ENCODE results near the gene MUC21. TPM values are rescaled to one million over a fixed set of nuclear protein-coding genes. Genes with fewer than 3 reads are reported as not detected.
A peak's percentile ranks its signal among the peaks of the same experiment; 100 is the strongest.
"Not testable (repeated sequence)": the region's sequence is repeated elsewhere in the genome, so short reads cannot be mapped to it uniquely, and the experiment has no call there.

Gene MUC21
- polyA plus RNA-seq, 1 donor from 2014 or later, result not detected

- peaks cover 26% of the 10 kb centered on the region for H3K27me3 Mint-ChIP-seq
- H3K27ac Mint-ChIP-seq, result no peak overlapping the region
- peaks cover 4 to 12% (median 6%) of the 10 kb centered on the region in 3 donors for H3K4me1 Mint-ChIP-seq
- no peak overlapping the region for H3K4me3 Mint-ChIP-seq
- peaks cover 1% of the 10 kb centered on the region for H3K36me3 Mint-ChIP-seq
- H3K9me3 Mint-ChIP-seq, result no peaks in the 10 kb centered on the region
These were observed 2.0 kb downstream of the MUC21 start for GRCh38 chr6:30985490-30985889.

- Mint-ChIP-seq H3K4me3 (no peak overlapping the region), H3K27me3 (peaks cover 15% of the 10 kb centered on the region), H3K4me1 (peaks cover 4 to 10% (median 10%) of the 10 kb centered on the region in 3 donors), H3K36me3 (peaks cover 1% of the 10 kb centered on the region), H3K9me3 (no peaks in the 10 kb centered on the region), H3K27ac (no peak overlapping the region)
These were observed 3.8 kb downstream of the MUC21 start for GRCh38 chr6:30987304-30987703.

- H3K9me3 Mint-ChIP-seq, result no peaks in the 10 kb centered on the region
- H3K27ac Mint-ChIP-seq, result peak overlapping the region in 1 of 3 donors; percentile 19
- H3K4me1 Mint-ChIP-seq, result peaks cover 3 to 10% (median 7%) of the 10 kb centered on the region in 3 donors
- no peak overlapping the region for H3K4me3 Mint-ChIP-seq
- H3K27me3 Mint-ChIP-seq, result peaks cover 8% of the 10 kb centered on the region
- H3K36me3 Mint-ChIP-seq, result no peaks in the 10 kb centered on the region
These were observed 4.8 kb downstream of the MUC21 start for GRCh38 chr6:30988209-30988825.

- H3K4me1 Mint-ChIP-seq, result peaks cover 3 to 10% (median 7%) of the 10 kb centered on the region in 3 donors
- no peak overlapping the region for H3K27ac Mint-ChIP-seq
These were observed 7.0 kb downstream of the MUC21 start for GRCh38 chr6:30990422-30991086.

GRCh38 chr6:30991891-30992290 lies 8.4 kb downstream of the MUC21 start:
- no peak overlapping the region for H3K27ac Mint-ChIP-seq
- peaks cover 1% of the 10 kb centered on the region for H3K27me3 Mint-ChIP-seq
- no peaks in the 10 kb centered on the region for H3K36me3 Mint-ChIP-seq
- no peak overlapping the region for H3K4me3 Mint-ChIP-seq
- H3K4me1 Mint-ChIP-seq, result peaks cover 3 to 10% (median 7%) of the 10 kb centered on the region in 3 donors
- H3K9me3 Mint-ChIP-seq, result peaks cover 0 to 2% (median 0%) of the 10 kb centered on the region in 3 donors

More at GRCh38 chr6:30990422-30991086, 7.0 kb downstream of the MUC21 start:
- H3K4me3 Mint-ChIP-seq, result peak overlapping the region in 2 of 4 donors; percentile 41 to 43
- no peaks in the 10 kb centered on the region for H3K36me3 Mint-ChIP-seq
- peaks cover 0 to 2% (median 0%) of the 10 kb centered on the region in 3 donors for H3K9me3 Mint-ChIP-seq
- peaks cover 1% of the 10 kb centered on the region for H3K27me3 Mint-ChIP-seq

- Mint-ChIP-seq H3K36me3 (no peaks in the 10 kb centered on the region), H3K27ac (no peak overlapping the region), H3K4me1 (no peaks in the 10 kb centered on the region), H3K27me3 (peaks cover 4% of the 10 kb centered on the region), H3K9me3 (peaks cover 0 to 2% (median 1%) of the 10 kb centered on the region in 3 donors), H3K4me3 (no peak overlapping the region)
These were observed 13.8 kb downstream of the MUC21 start for GRCh38 chr6:30997301-30997700.

GRCh38 chr6:30998785-30999184 lies 15.3 kb downstream of the MUC21 start:
- H3K27me3 Mint-ChIP-seq, result peaks cover 4% of the 10 kb centered on the region
- no peak overlapping the region for H3K4me3 Mint-ChIP-seq
- H3K9me3 Mint-ChIP-seq, result peaks cover 0 to 2% (median 1%) of the 10 kb centered on the region in 3 donors
- H3K27ac Mint-ChIP-seq, result no peak overlapping the region
- no peaks in the 10 kb centered on the region for H3K36me3 Mint-ChIP-seq
- H3K4me1 Mint-ChIP-seq, result peaks cover 0 to 5% (median 0%) of the 10 kb centered on the region in 3 donors

- H3K27me3 Mint-ChIP-seq, H3K27ac Mint-ChIP-seq, H3K9me3 Mint-ChIP-seq, H3K36me3 Mint-ChIP-seq, H3K4me3 Mint-ChIP-seq, H3K4me1 Mint-ChIP-seq: not testable (repeated sequence)
These were observed 16.7 kb downstream of the MUC21 start for GRCh38 chr6:31000067-31000860.

- Mint-ChIP-seq H3K27ac (no peak overlapping the region), H3K27me3 (peaks cover 3% of the 10 kb centered on the region), H3K36me3 (no peaks in the 10 kb centered on the region), H3K4me1 (peaks cover 0 to 5% (median 3%) of the 10 kb centered on the region in 3 donors), H3K4me3 (no peak overlapping the region), H3K9me3 (peaks cover 0 to 1% (median 0%) of the 10 kb centered on the region in 3 donors)
These were observed 17.9 kb downstream of the MUC21 start for GRCh38 chr6:31001281-31001888.

- Mint-ChIP-seq H3K9me3 (peaks cover 0 to 1% (median 0%) of the 10 kb centered on the region in 3 donors), H3K4me1 (peaks cover 0 to 5% (median 3%) of the 10 kb centered on the region in 3 donors), H3K27me3 (peaks cover 5% of the 10 kb centered on the region), H3K36me3 (no peaks in the 10 kb centered on the region), H3K4me3 (no peak overlapping the region), H3K27ac (no peak overlapping the region)
These were observed 19.0 kb downstream of the MUC21 start for GRCh38 chr6:31002471-31002870.

- peaks cover 12% of the 10 kb centered on the region for H3K27me3 Mint-ChIP-seq
- H3K4me1 Mint-ChIP-seq, result peaks cover 0 to 5% (median 3%) of the 10 kb centered on the region in 3 donors
- no peak overlapping the region for H3K4me3 Mint-ChIP-seq
- H3K36me3 Mint-ChIP-seq, result no peaks in the 10 kb centered on the region
- H3K9me3 Mint-ChIP-seq, result peaks cover 0 to 1% (median 0%) of the 10 kb centered on the region in 3 donors
- no peak overlapping the region for H3K27ac Mint-ChIP-seq
These were observed 21.3 kb downstream of the MUC21 start for GRCh38 chr6:31004794-31005193.

- Mint-ChIP-seq H3K36me3 (no peaks in the 10 kb centered on the region), H3K27ac (no peak overlapping the region), H3K4me3 (no peak overlapping the region), H3K9me3 (no peaks in the 10 kb centered on the region), H3K4me1 (peaks cover 0 to 5% (median 3%) of the 10 kb centered on the region in 3 donors), H3K27me3 (peaks cover 13% of the 10 kb centered on the region)
These were observed 21.9 kb downstream of the MUC21 start for GRCh38 chr6:31005249-31006020.

- peaks cover 0 to 2% (median 0%) of the 10 kb centered on the region in 3 donors for H3K9me3 Mint-ChIP-seq
- H3K4me1 Mint-ChIP-seq, result peaks cover 0 to 4% (median 3%) of the 10 kb centered on the region in 3 donors
- H3K36me3 Mint-ChIP-seq, result peaks cover 2% of the 10 kb centered on the region
- peaks cover 23% of the 10 kb centered on the region for H3K27me3 Mint-ChIP-seq
- H3K4me3 Mint-ChIP-seq, result no peak overlapping the region
- H3K27ac Mint-ChIP-seq, result no peak overlapping the region
These were observed 24.2 kb downstream of the MUC21 start for GRCh38 chr6:31007694-31008093.

GRCh38 chr6:31008165-31008564 lies 24.6 kb downstream of the MUC21 start:
- H3K4me3 Mint-ChIP-seq, result no peak overlapping the region
- H3K36me3 Mint-ChIP-seq, result peaks cover 2% of the 10 kb centered on the region
- H3K9me3 Mint-ChIP-seq, result peaks cover 0 to 2% (median 0%) of the 10 kb centered on the region in 3 donors
- H3K4me1 Mint-ChIP-seq, result peaks cover 0 to 3% (median 0%) of the 10 kb centered on the region in 3 donors
- H3K27ac Mint-ChIP-seq, result no peak overlapping the region
- H3K27me3 Mint-ChIP-seq, result peaks cover 23% of the 10 kb centered on the region

All from IgD-negative memory B cell (primary cell).